GM20000 (cell line): ENCODE results near the gene CUX1.
A peak's percentile ranks its signal among the peaks of the same experiment; 100 is the strongest.

Experiments
- DNase-seq: peaks from one replicate; pipeline ENCODE4 v3.0.0; 2012; ENCODE audit warnings: low spot score
- TF ChIP-seq, protein P1 (sequence below): IDR thresholded peaks from 2 replicates; pipeline ENCODE4 v1.5.1; 2012; ENCODE audit warnings: mild to moderate bottlenecking, control low read depth; ENCODE audit errors: extremely low read depth, missing control alignments

CUX1 gene

GRCh38 chr7:102236102-102236501, 418.7 kb downstream of the CUX1 start:
- no peak for DNase-seq
- TF ChIP-seq, protein P1, sequence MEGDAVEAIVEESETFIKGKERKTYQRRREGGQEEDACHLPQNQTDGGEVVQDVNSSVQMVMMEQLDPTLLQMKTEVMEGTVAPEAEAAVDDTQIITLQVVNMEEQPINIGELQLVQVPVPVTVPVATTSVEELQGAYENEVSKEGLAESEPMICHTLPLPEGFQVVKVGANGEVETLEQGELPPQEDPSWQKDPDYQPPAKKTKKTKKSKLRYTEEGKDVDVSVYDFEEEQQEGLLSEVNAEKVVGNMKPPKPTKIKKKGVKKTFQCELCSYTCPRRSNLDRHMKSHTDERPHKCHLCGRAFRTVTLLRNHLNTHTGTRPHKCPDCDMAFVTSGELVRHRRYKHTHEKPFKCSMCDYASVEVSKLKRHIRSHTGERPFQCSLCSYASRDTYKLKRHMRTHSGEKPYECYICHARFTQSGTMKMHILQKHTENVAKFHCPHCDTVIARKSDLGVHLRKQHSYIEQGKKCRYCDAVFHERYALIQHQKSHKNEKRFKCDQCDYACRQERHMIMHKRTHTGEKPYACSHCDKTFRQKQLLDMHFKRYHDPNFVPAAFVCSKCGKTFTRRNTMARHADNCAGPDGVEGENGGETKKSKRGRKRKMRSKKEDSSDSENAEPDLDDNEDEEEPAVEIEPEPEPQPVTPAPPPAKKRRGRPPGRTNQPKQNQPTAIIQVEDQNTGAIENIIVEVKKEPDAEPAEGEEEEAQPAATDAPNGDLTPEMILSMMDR = no peak

DNA sequence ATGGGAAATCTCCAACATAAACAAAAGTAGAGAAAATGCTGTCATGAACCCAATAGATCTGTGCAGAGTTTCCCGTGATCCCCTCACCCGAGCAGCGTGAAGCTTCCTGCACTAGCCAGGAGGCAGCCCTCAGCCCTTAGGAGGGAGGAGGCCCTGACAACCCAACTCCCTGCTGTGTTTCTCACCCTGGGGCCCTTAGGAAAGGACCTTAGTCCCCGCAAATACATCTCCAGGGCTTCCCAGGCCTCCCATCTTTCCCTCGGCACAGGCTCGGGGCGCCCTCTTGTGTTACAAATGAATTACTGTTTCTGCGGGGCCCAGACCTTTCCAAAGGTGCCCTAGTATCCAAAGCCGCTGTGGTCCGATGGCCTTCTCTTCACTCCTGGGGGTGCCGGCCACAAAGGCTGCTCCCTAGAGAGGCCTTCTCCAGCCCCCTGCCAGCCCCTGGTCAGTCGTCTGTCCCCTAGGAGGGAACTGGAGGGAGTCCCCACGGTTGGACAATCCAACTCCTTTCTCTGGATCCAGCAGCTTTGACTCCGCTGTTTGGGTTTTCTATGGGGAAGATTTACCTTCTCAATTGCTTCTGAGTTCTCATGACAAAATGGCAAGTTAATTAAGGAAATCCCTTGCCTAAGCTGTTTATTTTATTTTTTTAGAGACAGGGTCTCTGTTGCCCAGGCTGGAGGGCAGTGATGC, 419.3 kb downstream of the CUX1 start:
- DNase-seq = peak; percentile 89

DNA sequence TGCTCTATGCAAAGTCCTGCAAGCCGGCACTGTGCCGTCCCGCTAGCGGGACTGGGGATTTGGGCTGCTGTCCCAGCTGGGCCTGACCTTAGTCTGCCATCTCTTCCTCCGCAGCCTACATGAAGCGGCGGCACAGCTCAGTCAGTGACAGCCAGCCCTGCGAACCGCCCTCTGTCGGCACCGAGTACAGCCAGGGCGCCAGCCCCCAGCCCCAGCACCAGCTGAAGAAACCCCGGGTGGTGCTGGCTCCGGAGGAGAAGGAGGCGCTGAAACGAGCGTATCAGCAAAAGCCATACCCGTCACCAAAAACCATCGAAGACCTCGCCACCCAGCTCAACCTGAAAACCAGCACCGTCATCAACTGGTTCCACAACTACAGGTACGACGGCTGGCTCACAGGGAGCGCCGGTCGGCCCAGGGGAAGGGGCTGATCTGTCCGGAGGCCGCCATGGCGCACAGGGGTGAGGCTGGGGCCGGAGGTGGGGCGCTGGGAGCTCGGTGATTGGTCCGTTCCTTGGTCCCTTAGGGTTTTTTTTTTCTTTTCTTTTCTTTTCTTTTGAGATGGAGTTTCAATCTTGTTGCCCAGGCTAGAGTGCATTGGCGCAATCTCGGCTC, 421.9 kb downstream of the CUX1 start:
- TF ChIP-seq, protein P1 = no peak
- DNase-seq = no peak

More for the DNA sequence above, 419.3 kb downstream of the CUX1 start:
- TF ChIP-seq, protein P1 = peak; percentile 77

DNA sequence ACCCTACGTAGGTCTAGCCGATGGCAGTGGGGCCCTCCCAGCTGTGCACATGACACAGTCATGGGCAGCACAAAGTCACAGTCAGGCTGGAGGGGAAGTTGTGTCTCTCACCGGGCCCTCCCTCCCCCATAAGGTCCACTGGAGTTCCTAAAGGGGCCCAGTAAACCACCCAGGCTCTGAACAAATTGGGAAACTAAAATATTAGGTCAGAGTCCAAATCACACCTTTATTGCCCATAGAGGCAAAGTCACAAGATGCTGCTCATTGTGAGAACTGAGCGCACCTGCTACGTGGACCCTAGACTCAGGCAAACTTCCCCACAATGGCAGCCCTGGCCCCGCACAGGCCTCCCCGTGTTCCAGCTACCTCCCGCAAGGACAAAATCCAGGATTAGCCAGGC, 424.0 kb downstream of the CUX1 start:
- no peak for DNase-seq
- TF ChIP-seq, protein P1 = no peak

- DNase-seq = no peak
- TF ChIP-seq, protein P1 = no peak
Observed at GRCh38 chr7:102244601-102245000, 427.2 kb downstream of the CUX1 start.

GRCh38 chr7:102248081-102248455, 430.6 kb downstream of the CUX1 start:
- DNase-seq = no peak
- TF ChIP-seq, protein P1 = no peak
